GM21723 (cell line): ENCODE data around the gene ARL8A.
"Not testable (repeated sequence)": the region's sequence is repeated elsewhere in the genome, so short reads cannot be mapped to it uniquely, and the experiment has no call there.

Experiments used
- ATAC-seq: cut with Tn5 transposase; IDR thresholded peaks from one replicate; pipeline ENCODE4 v1.9.1; 2021; ENCODE audit warnings: mild to moderate bottlenecking, moderate library complexity; ENCODE audit not compliant: unreplicated experiment

Gene ARL8A

DNA sequence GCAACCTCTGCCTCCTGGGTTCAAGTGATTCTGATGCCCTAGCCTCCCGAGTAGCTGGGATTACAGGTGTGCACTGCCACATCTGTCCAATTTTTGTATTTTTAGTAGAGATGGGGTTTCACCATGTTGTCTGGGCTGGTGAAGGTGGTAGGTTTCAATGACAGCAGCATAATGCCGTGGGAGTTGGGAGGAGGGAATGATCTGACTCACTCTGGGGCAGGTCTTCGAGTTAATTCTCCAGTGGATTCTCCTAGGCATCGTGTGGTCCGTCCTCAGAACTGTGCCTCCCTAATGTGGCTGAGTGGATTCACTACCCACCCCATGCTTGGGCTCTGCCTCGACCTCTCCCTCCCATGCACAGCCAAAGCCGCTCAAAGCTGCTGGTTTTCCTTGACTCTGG lies 23.5 kb downstream of the ARL8A start:
- ATAC-seq, result no peak

DNA sequence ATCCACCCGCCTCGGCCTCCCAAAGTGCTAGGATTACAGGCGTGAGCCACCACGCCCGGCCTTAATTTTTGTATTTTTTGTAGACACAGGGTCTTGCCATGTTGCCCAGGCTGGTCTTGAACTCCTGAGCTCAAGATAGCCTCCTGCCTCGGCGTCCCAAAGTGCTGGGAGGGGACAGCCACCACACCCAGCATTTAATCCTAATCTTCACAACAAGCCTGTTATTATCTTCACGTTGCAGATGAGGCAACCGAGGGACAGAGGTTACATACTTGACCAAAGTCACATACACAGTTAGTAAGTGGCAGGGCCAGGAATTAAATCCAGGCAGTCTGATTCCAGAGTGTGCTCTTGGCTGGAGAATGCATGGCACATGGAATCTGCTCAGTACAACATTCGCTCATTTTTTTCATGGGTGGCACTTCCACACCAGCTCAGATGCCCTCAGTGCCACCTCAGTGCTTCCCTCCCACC lies 26.6 kb downstream of the ARL8A start:
- no peak for ATAC-seq

DNA sequence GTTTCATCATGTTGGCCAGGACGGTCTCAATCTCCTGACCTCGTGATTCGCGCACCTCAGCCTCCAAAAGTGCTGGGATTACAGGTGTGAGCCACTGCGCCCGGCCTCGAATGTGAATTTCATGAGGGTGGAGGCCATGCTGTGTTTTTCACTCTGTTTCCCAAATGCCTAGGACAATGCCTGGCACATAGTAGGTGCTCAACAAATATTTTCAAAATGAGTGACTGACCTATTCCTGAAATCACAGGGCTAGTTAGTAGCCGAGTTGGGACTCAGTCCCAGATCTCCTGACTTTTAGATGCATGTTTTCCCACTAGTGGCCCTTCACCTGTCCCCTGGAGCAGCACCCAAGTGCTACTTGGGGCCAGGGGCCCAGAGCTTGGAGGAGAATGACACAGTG lies 28.2 kb downstream of the ARL8A start:
- ATAC-seq, result no peak

DNA sequence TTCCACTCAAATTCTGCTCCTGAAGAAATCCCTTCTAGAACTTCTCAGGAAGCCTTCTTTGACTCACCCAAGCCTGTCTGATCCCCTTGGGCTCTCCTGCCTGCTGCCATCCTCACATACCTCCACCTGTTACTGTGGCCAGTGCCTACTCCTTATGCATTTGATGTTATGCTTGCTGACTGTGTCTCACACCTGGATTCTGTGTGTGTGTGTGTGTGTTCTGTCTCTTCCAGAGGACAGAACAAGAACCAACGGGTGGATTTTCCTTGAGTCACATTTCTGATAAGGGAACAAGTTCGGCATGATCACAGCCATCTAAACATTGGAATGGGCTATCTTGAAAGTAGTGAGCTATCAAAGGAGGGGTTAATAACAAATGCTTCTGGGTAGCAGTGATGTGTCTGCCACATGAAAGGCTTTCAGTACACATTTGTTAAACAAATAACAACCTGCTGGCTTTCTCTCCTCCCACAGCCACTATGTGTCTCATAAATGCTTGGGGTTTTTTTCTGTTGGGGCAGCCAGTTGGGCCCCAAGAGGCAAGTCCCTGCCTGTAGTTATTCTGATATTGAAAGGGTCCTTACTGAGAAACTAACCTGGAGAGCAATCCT lies 30.7 kb downstream of the ARL8A start:
- ATAC-seq, result no peak

DNA sequence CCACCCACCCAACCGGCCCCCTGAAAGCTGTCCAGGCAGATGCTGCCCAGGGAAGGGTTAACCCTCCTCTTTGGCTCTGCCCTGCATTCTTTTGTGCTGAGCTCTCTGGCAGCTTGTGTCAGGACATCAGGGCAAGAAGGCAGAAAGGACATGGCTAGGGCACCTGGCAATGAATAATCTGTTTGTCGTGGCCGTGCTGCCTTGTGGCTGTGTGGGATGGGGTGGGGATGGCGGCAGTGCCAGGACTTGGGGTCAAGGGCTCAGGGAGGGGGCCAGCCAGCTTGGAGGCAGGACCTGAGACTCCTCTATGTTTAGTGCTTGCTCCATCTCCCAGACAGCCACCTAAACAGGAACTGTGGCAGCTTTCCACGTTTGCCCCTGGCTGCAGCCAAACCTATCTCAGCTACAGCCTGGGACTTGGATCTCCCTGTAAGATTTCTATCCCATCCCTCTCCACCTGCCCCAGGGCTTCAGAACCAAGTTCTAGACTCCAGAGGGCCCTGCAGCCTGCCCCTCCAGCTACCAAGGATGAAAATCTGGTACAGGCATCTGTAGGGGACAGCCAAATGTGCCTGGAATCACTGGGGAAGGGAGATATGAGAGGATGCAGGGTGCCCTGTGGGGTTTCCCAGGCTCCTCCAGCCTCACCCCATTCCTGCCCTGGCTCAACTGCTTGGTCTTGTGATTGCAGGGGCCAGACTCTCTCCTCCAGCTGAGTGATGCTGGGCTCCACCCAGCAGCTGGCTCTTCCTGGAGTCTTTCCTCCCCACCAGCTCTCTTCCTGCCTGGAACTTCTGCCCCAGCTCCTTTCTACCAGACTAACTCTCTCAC lies 31.5 kb downstream of the ARL8A start:
- ATAC-seq, result no peak

DNA sequence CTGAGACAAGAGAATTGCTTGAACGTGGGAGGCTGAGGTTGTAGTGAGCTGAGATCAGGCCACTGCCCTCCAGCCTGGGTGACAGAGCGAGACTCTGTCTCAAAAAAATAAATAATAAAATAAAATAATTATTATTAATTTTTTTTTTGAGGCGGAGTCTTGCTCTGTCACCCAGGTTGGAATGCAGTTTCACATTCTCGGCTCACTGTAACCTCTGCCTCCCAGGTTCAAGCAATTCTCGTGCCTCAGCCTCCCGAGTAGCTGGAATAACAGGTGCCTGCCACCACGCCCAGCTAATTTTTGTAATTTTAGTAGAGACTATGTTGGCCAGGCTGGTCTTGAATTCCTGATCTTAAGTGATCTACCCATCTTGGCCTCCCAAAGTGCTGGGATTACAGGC lies 32.9 kb downstream of the ARL8A start:
- not testable (repeated sequence) for ATAC-seq

DNA sequence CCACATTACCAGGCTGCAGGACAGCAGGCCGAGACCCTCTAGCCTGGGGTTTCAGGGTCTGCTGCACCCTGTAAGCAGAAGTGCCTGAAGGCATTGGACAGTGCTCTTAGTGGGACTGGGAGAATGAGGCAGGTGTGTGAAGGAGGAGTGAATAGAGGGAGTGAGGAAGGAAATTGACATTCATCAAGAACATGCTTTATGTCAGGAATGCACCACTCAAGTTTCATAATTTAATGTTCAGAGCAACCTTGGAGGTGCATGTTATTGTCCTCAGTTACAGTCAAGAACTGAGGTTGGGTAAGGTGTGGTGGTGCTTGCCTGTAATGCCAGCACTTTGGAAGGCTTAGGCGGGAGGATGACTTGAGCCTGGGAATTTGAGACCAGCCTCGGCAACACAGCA lies 33.6 kb downstream of the ARL8A start:
- ATAC-seq, result no peak

DNA sequence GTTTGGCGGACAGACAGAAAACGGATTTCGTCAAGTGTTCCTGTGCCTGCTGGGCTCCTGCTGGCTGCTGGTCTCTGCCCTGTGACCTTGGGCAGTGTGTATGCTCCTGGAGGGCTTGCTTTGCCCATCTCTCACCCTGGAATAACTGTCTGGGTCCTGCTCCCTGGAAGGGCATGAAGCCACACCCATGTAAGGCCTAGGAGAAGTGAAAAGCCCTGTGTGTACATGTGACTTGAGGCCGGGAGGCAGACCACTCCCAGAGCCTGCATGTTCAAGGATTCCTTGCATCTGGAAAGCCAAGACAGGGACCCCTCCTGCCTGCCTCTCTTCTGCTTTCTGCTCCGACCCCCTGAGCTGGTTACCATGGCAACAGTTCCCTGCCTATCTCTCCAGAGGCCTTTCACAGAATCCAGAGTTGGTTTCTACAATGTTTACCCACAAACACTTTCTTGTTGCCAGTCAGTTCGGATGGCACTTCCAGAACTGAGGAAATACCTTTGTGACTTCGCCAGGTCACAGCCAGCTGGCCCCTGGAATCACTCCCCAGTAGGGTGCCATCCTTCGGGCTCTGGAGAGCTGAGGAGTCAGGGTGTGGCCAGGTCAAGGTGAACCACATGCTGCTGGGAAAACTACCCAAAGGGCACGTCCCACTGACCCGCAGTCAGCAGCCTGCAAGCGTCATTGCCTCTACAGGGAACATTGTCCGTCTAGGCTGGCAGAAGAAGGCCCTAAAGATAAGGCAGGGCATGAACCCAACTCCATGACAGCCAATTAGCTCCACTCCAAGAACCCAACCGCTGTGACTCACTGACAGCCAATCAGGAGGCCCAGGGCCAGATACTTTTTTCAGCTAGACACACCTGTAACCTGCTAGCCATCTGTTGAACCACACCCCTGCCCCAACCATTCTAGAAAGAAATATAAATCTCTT lies 36.5 kb downstream of the ARL8A start:
- no peak for ATAC-seq

DNA sequence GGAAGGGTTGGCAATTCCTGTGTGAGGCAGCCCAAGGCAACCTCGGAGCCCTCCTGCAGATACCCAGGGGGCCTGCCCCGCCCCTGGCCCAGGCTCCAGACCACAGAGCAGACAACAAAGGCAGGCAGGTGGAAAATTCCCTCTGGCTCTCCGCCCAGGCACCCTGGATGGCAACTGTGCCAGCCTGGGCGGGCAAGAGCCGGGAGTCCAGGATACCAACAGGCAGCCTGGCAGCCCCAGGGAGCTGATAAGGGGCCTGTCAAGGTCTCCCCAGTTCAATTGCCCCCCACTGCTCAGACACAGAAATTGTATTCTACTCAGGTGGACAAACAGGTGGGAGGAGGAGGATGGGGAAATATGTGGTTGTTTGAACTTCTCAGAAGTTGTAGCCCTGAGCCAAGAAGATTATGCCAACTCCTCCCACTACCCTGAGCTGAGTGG lies 37.2 kb downstream of the ARL8A start:
- no peak for ATAC-seq

DNA sequence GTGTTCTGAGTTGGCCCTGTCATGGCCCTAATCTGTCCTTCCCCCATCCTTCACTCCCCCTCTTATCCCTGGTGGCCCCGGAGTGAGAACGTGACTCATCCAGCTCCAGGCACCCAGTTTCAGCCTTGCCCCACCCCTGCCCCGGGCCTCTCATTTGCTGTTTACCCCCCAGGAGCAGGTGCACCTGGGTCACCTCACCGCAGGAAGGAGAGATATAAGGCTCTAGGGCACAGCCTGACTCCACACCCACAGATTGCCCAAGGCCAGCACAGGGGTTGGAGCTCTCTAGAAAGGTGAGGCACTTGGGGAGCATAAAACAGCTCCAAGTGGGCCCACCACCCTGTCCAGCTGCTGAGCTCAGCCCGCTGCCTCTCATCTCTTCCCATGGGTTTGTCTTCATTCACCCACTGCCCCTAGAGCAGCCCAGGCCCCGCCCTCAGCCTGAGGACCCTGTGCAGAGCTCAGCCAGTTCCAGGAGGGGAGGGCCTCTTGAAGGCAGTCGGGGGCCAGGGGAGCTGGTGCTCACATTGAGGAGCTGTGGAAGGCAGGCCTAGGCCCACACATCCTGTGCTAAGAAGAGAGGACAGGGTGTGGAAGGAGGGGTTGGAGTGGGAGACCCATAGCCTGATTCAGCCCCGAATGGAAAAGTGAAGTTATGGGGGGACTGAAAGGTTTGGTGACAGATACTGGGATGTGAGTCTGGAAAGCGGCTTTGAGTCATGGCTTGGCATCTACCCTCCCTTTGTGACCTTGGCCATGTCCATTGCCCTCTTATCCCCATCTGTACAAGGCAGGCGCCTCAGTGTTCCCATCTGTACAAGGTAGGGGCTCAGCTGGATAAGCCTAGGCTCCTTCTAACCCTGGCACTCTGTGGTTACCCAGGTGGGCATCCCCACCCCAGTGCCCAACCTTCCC lies 37.9 kb downstream of the ARL8A start:
- ATAC-seq, result no peak

DNA sequence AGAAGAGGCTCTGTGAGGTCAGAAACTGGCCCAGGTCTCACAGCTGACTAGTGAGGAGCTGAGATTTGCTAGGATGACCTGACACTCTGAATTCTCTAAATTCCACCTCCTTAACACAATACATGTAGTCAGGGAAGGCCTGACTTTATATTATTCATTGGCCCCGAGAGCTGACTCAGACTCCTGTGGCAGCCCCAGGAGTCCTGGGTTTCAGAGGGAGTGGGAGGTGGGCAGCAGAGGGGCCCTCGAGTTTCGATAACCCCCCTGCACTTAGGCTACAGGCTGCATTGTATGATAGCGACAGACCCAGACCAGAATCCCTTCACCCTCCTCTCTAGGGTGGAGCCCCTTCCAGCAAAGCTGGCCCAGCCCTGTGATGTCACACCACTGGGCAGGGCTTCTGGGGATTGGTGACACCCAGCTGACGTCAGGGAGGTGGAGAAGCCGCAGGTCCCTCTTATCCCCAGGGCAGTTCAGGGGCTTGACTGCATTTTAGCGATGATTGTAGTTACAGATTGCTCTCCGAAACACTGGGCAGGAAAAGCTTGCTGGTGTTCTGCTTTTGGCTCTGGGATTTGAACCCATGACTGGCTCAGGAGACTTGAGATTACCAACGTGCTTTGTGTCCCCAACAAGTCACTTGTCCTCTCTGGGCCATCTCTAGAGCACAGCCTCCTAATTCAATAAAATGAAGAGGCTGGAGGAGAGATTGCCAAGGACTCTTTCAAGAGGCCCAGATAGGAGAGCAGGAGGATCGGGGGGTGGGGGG lies 38.8 kb downstream of the ARL8A start:
- no peak for ATAC-seq

DNA sequence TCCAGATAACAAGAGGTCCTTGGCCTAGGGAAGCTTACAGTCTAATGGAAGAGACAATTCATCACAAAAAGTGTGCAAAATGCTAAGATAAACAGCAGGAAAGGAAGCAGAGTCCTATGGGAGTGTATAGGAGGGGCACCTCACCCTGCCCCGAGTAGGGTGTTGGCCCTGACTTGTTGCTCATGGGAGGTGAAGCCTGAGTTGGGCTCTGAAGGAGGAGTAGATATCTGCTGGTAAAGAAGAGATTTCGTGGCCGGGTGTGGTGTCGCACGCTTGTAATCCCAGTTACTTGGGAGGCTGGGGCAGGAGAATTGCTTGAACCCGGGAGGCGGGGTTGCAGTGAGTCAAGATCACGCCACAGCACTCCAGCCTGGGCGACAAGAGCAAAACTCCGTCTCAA lies 40.5 kb downstream of the ARL8A start:
- no peak for ATAC-seq

DNA sequence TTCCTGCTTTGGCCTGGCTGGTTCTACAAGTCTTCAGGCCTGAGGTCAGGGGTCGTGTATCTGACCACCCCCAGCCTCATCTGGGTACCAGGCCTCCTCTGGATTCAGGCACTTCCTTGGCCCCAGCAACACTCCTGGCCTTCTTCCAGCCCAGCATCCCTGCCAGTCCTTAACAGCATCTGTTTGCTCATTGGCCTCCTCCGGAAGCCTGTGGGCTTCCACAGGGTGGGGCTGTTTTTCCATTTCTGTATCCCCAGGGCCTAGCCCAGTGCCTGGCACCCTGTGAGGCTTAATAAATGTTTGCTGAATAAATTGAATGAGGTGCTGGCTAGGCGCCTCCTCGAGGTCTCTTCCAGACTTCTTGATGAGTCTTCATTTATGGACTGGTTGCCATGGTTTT lies 43.4 kb downstream of the ARL8A start:
- no peak for ATAC-seq

DNA sequence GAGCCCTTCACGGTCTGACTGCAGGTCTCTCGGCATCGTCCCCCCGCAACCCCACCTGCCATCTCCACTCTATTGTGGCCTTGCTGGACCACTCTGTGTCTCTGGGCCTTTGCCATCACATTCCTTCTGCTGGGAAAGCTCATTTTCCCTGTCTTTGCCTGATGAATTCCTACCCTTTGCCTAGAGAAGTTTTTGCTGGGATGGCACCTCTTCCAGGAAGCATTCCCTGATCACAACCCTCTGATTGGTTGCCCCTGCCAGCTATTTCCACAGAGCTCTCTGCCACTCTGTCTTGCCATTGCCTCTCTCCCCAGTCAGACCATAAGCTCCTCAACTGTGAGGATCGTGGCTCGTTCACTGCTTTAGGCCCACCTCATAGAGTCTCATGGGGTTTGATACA lies 50.7 kb downstream of the ARL8A start:
- ATAC-seq, result no peak

DNA sequence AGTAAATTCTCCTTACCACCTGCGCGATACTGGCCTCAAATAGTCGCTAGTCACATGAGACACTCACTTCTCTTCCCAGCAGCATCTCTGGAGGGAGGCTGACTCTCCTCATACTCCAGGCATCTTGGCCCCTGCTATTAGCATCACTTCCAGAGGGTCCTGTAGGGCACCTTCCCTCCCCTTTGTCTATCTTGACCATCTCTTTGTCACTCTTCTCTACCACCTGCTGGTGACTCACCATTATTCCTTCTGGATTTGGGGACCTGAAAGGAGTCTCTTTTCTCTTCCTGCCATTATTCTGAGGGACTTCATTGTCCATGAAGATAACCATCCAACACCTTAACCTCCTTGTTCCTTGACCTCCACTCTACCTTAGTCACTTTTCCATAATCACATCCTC lies 53.5 kb downstream of the ARL8A start:
- ATAC-seq, result no peak

DNA sequence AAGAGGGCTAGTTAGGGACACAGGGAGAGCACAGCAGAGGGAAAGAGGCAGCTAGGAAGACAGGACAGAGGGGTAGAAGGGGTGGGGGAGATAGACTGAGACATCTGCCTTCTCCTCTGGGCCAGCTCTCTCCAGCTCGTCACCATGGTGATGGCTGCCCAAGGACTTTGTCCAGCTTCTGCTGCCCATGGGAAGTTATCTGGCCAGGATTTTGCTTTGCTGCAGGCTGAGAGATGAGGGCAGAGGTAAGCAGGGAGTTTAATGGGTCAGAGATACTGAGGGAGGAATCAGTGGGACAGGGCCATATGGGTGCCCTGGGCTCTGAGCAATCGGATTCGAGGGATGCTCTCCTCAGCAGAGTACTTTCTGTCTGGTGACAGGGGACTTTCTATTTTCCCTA lies 56.3 kb downstream of the ARL8A start:
- ATAC-seq, result no peak

DNA sequence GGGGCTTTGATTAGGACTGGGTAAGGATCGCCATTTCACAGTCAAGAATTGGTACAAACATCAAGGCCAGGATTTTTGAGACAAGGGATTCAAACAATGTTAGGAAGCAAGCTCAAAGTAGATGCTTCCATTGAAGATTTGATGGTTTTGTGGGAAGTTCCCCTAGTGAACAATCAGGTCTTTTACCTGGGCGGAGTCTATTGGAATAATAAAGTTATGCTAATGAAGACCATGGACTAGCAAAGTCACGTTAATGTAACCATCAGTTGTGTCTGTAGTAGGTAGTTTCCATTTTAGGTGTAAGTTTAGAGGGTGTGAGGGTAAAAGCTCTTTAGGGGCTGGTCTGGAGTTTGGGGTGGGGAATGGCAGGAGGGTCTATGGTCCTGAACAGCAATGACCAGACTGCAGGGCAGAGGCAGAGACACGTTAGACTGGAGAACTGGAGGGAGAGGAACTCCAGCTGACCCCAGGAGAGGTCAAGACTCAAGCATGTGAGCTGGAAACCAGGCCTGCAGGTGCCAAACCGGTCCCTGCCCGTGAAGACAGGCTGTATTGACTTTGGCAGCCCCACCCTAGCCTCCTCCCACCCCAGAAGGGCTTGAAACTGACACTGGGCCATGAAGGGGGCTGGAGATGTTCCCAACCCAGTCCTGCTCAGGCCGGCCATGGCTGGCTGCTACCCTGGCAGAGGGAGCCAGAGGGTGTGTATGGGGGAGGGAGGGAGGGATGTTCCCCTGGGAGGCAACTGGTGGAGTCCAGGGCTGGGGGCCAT lies 57.8 kb downstream of the ARL8A start:
- ATAC-seq, result no peak

DNA sequence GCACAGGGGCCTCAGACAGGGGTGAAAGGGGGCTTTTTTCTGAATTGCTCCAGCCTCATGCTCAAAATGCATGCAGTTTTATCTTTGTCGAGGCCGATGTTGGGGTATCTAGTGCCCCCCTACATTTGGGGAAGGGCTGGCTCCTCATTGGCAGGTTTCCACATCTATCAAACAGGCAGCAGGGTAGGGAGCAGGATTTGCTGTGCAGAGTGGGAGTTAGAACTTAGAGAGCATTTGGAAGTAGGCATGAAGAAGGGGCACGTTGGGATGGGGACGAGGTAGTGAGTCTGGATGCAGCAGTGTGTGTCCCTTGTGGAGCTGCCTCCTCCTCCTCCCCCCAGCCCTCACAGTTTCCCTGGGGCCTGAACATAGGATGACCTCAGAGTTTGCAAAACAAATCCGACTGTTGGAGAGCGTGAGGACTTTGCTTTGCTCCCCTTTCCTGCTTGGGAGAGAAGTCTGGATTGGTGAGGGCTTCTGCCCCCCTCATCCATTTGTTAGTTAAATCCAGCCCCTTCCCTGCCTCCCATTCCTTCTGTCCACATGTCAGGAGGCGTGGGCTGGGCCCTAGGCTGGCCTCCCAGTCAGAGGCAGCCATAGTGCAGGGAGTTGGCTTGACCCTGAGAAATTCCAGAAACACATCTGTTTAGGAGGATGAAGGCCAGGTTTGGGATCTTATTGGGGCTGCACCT lies 58.7 kb downstream of the ARL8A start:
- no peak for ATAC-seq
